SIG-M5 treated with dmso at 0.1 percent for 504 hours (cell line): ENCODE results near the gene IRAK3.

Source experiments
- DNase-seq: peaks from one replicate; lab custom pipeline; 2025; ENCODE audit not compliant: unreplicated experiment; lab: John Stamatoyannopoulos, UW

Gene IRAK3, protein sequence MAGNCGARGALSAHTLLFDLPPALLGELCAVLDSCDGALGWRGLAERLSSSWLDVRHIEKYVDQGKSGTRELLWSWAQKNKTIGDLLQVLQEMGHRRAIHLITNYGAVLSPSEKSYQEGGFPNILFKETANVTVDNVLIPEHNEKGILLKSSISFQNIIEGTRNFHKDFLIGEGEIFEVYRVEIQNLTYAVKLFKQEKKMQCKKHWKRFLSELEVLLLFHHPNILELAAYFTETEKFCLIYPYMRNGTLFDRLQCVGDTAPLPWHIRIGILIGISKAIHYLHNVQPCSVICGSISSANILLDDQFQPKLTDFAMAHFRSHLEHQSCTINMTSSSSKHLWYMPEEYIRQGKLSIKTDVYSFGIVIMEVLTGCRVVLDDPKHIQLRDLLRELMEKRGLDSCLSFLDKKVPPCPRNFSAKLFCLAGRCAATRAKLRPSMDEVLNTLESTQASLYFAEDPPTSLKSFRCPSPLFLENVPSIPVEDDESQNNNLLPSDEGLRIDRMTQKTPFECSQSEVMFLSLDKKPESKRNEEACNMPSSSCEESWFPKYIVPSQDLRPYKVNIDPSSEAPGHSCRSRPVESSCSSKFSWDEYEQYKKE

GRCh38 chr12:66188584-66189485 lies at the start of gene IRAK3:
IRAK3 (plus strand) TSS chr12:66189214; CDS start chr12:66189300, 86 bp downstream.
- DNase-seq, result peak; percentile 85

GRCh38 chr12:66139328-66139727 lies 49.7 kb upstream of the IRAK3 start:
- no peak for DNase-seq

DNA sequence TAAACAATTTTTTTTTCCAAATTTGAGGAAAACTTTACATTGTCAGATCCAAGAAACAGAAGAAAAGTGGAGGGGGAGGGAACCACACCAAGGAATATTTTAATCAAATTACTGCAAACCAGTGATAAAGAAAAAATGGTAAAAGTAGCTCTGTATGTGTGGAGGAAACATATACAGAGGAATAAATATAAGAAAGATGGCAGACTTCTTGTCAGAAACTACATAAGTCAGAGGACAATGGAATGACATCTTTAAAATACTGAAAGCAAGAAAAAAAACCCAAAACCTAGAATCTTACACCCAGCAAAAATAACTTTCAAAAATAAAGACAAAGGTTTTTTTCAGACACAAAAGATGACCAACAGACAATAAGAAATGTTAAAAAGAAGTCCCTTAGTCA lies 48.3 kb upstream of the IRAK3 start:
- DNase-seq, result no peak

- no peak for DNase-seq
Measured at GRCh38 chr12:66141299-66141698, 47.7 kb upstream of the IRAK3 start.

DNA sequence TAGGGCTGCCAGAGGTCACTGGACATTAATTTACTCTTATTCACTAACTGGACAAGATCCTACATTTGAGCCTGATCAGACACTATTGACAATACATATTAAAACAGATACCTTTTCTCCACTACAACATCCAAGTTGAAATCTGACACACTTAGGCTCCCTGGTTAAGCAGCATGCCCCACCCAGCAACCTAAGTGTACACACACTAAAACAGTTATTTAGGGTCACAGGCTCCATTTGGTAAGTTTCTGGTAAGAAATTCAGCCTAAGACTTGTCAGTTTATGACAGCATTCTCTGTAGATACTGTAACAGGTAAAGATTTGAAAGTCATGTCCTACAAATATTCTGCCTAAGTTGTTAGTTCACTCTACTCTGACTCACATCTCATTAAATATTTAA lies 46.2 kb upstream of the IRAK3 start:
- no peak for DNase-seq

GRCh38 chr12:66143868-66144267 lies 45.1 kb upstream of the IRAK3 start:
- DNase-seq, result no peak

DNA sequence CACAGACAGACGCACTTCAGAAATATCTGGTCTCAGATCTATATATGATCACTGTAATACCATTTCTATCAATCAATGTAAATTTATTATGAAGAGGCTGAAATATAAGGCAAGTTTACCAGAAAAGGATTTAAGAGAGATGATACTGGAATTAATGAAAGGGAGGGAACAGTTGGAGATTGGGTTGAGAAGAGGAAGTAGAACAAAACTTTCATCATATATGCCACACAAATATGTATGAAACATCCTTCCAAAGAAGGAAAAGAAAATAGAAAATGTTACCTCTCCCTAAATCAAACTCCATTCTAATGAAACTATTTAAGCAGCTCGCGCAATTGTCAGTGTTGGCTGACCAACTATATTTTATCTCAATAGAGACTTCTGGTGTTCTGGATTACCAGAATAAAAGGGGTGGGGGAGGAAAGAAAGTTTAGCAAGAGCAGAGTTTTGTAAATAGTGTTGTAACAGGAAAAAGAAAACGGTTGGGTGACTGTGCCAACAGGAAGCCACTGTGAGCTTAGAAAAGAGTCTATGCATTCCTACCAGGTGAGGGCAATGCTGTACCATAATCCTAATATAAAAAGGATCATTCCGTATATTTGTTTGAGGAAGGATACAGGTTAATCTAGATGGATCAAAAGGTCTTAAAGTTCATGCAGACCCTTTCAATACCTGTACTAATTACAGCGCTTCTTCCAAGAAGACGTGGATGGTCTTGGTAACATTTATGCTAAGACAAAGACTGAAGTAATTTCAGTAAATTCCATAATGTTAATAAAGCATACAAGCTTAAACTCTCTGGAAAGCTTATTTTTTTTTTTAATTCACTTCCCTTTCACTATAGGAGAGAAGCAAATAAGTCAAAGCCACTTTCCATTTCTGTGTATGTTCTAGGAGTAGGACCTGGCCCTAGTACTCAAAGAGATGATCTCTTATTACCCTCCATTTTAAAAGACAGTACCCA lies 43.9 kb upstream of the IRAK3 start:
- DNase-seq, result peak; percentile 97

DNA sequence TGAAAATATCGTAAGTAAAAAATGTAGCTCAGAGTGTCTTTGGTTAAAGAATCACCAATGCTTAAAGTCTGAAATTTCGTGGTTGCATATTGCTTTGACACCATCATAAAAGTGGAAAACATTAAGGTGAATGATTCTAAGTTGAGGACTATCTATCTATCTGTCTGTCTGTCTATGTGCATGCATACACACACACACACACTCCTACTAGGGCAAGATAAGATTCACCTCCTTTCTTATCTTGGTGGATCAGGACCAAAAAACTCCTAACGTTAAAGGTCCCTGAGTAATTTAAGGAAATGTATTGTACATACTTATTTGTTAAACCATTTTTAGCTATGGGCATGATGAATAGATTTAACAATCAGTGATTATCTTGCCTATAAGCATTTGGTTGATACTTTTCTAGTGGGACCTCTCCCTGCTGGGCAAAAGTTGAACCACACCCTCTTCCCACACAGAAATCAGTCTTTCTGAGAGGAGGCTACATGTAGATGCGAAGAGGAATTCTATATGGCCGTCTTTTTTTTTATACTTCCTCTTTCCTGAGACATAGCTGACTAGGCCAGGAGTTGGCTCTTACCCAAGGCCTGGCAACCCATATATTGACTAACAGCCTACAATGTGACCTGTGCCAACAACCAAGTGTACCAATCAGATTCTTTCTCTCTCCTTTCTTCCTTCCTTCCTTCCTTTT lies 39.2 kb upstream of the IRAK3 start:
- peak; percentile 93 for DNase-seq

GRCh38 chr12:66152732-66153131 lies 36.3 kb upstream of the IRAK3 start:
- no peak for DNase-seq

DNA sequence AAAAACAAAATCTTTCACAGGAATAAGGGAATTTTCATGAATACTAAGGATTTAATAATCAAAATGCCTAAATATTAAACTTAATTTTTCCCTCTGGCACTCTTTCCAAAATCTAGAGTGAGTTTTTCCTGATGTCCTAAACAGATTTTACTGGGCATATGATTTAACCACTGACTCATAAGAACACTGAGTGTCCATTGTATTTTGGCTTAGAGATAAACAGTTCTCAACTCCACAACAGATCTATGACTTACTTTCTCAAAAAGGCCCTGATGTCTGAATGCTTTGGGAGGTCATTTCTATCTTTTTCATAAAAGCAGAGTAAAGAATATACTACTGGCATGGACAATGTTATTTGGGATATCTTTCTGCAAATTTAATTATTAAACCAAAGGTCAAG lies 34.2 kb upstream of the IRAK3 start:
- DNase-seq, result no peak

DNA sequence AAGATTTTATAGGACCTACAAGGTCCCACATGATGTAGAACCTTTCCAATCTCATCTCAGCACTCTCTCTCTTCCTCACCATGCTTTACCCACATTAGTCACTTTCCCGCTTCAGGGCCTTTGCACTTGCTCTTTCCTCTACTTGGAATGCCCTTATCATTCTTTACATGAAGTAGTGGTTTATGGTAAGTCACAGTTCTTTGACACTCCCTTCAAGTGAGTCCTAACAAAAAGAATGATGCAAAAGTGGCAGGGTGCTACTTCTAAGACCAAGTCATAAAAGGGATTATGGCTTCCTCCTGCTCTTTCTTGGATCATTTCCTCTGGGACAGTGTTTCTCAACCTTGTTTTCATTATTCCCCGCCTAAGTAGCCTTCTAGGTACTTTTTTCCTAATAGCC lies 32.4 kb upstream of the IRAK3 start:
- DNase-seq, result no peak

- DNase-seq, result no peak
Measured at GRCh38 chr12:66159123-66159522, 29.9 kb upstream of the IRAK3 start.

GRCh38 chr12:66160704-66161103 lies 28.3 kb upstream of the IRAK3 start:
- no peak for DNase-seq

DNA sequence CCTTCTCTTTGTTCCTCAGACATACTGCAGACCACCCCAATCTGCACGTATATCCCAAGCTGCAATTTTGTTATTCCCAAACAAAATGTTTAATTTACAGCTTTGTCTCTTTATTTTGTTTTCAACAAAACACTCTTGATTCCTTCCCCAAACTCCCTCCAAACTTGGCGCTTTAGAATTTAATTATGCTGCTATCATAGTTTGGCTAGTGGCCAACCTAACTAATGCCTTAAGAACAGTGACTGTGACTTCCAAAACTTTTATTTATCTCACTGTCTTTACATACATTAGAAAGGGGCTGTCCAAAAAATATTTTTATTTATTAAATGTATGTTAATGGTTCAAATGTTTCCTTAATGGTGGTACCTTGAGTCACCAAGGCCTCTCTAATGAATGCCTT lies 26.3 kb upstream of the IRAK3 start:
- no peak for DNase-seq

DNA sequence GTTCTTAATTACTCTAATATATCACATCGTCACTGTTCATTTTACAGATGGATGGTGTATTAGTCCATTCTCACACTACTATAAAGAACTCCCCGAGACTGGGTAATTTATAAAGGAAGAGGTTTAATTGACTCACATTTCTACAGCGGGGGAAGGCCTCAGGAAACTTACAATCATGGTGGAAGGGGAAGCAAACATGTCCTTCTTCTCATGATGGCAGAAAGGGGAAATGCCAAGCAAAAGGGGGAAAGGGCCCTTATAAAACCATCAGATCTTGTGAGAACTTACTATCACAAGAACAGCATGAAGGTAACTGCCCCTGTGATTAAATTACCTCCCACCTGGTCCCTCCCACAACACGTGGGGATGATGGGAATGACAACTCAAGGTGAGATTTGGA lies 25.7 kb upstream of the IRAK3 start:
- no peak for DNase-seq

DNA sequence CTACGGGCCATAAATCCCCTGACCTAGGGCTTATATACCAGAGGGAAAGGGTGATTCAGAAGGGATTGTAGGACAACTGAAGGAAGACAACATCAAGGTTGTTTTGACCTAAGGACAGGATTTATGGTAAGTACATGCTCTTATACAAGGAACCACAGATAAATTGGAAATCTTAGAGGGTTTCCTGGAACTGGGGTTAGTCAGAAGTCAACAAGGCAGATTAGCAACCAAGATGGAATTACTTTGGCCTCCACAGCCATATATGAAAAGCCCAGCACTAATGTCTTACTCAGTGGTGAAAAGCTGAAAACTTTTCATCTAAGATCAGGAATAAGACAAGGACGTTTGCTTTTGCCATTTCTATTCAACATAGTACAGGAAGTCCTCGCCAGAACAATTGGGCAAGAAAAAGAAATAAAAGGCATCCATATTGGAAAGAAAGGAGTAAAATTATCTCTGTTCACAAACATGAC lies 24.6 kb upstream of the IRAK3 start:
- no peak for DNase-seq

DNA sequence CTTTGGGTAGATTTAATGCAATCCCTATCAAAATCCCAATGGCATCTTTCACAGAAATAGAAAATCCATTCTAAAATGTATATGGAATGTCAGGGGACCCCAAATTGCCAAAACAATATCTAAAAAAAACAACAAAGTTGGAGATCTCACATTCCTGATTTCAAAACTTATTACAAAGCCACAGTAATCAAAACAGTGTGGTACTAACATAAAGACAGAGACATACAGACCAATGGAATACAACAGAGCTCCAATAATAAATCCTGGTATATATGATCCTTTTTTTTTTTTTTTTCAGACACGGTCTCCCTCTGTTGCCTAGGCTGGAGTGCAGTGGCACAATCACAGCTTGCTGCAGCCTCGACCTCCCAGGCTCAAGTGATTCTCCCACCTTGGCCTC lies 23.9 kb upstream of the IRAK3 start:
- no peak for DNase-seq

DNA sequence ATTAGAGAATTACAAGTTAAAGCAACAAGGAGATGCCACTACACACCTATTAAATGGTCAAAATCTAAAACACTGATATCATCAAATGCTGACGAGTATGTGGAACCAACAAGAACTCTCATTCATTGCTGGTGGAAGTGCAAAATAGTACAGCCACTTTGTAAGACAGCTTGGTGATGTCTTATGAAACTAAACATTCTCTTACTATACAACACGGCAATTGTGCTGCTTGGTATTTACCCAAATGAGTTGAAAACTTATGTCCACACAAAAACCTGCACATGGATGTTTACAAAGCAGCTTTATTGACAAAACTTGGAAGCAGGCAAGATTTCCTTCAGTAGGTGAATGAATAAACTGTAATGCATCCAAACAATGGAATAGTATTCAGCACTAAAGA lies 22.5 kb upstream of the IRAK3 start:
- no peak for DNase-seq

DNA sequence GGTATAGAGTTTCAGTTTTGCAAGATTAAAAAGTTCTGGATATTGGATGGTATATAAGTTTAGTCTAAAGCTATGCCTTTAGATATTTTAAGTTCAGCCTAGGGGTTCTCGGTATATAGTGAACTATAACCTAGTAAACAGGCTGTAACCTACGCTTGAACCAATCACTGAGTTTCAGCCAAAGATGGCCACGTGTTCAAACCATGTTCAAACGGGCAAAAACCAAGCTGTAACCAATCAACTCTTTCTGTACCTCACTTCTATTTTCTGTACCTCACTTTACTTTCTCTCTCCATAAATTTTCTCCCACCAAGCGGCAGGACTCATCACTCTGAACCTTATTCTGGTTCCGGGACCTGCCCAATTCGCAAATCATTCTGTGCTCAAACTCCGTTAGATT lies 20.6 kb upstream of the IRAK3 start:
- DNase-seq, result peak; percentile 42
